Measurements from ENCODE around the gene RRP12.
"Not testable (repeated sequence)": the region's sequence is repeated elsewhere in the genome, so short reads cannot be mapped to it uniquely, and the experiment has no call there.

Gene RRP12

GRCh38 chr10:97349752-97350513 lies 51.2 kb downstream of the RRP12 start:
- TF ChIP-seq CTCF (IDR thresholded peaks at IDR 0.05; ENCODE audit: borderline replicate concordance, insufficient read depth, low read depth, low read length) = no peak
- no peak overlapping the region for H3K4me3 ChIP-seq (ENCODE audit: low read depth, low read length)

- H3K4me3 ChIP-seq (ENCODE audit: low read depth, low read length) = no peak overlapping the region
- TF ChIP-seq CTCF (IDR thresholded peaks at IDR 0.05; ENCODE audit: borderline replicate concordance, insufficient read depth, low read depth, low read length) = no peak
Measured at GRCh38 chr10:97347317-97347716, 53.8 kb downstream of the RRP12 start.

GRCh38 chr10:97343664-97344063 lies 57.5 kb downstream of the RRP12 start:
- H3K4me3 ChIP-seq (ENCODE audit: low read depth, low read length) = not testable (repeated sequence)

- no peak for TF ChIP-seq CTCF (IDR thresholded peaks at IDR 0.05; ENCODE audit: borderline replicate concordance, insufficient read depth, low read depth, low read length)
- no peak overlapping the region for H3K4me3 ChIP-seq (ENCODE audit: low read depth, low read length)
Measured at GRCh38 chr10:97341416-97341815, 59.7 kb downstream of the RRP12 start.

DNA sequence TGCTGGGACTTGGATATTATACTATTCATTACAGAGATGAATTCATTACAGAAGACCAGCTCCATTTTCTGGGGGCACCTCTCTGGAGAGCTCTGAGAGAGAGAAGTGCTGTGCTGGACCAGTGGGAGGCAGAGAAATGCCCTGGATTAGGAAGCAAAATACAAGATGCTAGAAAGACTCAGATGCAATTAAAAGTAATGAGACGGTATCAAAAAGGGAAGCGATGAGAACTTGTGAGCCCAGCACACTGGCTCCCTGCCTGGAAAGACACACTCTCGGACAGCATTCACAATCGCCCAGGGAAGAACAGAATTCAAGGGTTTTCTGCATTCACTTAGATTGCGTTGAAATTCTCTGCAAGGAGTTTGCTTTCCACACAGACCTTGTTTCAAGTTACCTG lies 63.1 kb downstream of the RRP12 start:
- H3K4me3 ChIP-seq (ENCODE audit: low read depth, low read length) = no peak overlapping the region
- TF ChIP-seq CTCF (IDR thresholded peaks at IDR 0.05; ENCODE audit: borderline replicate concordance, insufficient read depth, low read depth, low read length) = no peak

DNA sequence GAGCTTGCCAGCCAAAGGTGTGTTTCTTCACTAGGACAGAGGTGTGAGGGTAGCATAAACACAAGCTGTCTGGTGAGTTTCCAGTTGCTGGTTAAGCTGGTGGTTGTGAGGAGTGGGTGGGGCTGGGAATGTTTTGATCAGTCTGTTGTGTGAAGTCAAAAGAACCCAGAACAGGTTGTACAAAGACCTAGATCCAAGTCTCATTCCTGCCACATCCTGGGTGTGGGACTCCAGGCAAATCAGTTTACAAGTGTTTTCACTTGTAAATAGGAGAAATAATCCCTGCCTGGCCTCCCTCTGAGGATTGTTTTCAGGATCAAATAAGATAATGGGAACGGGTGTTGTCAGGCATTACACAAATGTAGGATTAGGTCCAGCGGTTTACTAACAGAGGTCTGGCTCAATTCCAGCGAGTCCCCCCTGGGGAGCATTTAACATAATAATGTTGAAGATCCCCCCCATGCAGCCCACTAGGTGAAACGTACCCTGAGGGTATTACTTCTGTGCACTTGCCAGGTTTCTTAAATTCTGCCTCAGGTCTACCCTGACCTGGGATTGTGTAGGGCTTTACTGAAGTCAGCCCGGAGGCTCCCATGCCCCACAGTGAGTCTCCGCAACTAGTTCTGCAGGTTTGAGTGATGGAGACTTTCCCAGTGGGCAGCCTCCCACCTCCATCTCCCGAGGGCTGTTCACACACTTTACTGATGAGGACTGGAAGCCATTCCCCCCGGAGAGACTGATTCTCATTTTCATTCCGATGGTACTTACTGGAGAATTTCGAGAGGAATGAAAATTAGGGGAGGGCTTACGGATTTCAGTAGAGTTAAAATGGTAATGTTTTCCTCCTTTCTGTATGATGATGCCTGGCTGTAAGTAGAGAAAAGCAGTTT lies 64.0 kb downstream of the RRP12 start:
- no peak for TF ChIP-seq CTCF (IDR thresholded peaks at IDR 0.05; ENCODE audit: borderline replicate concordance, insufficient read depth, low read depth, low read length)
- H3K4me3 ChIP-seq (ENCODE audit: low read depth, low read length) = no peak overlapping the region

DNA sequence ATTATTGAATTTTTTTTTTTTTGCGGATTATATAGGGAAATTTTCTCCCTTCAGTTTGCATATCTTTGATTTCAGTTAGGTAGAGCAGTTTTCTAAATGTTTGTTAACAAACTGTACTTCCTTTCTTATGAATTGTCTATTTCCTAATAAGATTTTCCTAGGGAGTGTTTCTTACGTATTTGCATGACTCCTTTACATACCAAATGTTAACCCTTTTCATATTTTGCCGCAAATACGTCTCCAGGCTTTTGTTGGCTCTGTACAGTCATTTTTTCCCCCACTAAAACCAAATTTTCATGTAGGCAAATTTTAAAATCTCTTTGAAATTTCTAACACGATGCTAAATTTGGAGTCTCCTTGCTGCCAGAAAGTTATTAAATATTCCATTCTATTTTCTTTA lies 64.7 kb downstream of the RRP12 start:
- H3K4me3 ChIP-seq (ENCODE audit: low read depth, low read length) = no peak overlapping the region
- TF ChIP-seq CTCF (IDR thresholded peaks at IDR 0.05; ENCODE audit: borderline replicate concordance, insufficient read depth, low read depth, low read length) = no peak
